ENCODE results near the gene LONRF2.

The LONRF2 gene

DNA sequence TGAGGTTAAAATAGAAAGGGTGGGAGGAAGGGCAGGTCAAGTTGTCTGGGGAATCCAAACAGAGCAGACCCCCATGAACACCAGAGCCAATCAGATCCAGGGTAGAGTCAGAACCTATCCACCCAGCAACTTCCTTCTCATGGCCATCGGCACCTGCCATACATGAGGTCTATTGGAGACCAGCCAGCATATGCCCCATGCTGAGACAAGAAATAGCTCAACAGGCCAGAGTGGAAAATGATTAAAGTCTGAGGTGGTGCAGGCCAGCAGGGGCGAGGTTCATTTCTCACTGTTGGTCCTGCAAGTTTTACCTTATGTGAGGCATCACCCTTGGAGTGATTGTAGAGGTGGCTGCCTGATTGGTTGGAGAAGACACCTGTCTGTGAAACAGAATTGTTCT lies 89.2 kb downstream of the LONRF2 start:
- H3K4me3 ChIP-seq (ENCODE audit: low read length), result no peak overlapping the region
- TF ChIP-seq, protein P1, sequence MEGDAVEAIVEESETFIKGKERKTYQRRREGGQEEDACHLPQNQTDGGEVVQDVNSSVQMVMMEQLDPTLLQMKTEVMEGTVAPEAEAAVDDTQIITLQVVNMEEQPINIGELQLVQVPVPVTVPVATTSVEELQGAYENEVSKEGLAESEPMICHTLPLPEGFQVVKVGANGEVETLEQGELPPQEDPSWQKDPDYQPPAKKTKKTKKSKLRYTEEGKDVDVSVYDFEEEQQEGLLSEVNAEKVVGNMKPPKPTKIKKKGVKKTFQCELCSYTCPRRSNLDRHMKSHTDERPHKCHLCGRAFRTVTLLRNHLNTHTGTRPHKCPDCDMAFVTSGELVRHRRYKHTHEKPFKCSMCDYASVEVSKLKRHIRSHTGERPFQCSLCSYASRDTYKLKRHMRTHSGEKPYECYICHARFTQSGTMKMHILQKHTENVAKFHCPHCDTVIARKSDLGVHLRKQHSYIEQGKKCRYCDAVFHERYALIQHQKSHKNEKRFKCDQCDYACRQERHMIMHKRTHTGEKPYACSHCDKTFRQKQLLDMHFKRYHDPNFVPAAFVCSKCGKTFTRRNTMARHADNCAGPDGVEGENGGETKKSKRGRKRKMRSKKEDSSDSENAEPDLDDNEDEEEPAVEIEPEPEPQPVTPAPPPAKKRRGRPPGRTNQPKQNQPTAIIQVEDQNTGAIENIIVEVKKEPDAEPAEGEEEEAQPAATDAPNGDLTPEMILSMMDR (IDR thresholded peaks at IDR 0.05; ENCODE audit: insufficient read depth, low read depth, low read length, missing control alignments), result no peak
- no peak for DNase-seq (ENCODE audit: low read depth)

DNA sequence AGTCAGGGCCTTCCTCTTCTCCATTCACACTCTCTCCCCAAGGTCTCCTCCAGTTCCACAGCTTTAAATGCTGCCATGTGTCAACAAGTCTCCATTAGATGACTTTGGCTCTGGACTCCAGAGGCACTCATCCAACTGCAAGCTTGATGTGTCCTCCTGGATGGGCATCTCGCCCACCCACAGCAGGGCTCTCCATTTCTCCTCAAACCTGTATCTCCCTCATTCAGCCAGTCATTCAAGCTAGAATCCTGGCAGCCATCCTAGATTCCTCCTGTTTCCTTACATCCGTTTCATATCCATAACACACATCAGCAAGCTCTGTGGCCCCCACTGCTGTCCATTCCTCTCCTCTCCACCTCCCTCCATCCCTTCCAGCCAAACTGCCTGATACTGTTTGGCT lies 91.5 kb downstream of the LONRF2 start:
- TF ChIP-seq, protein P1 (IDR thresholded peaks at IDR 0.05; ENCODE audit: insufficient read depth, low read depth, low read length, missing control alignments), result no peak
- H3K4me3 ChIP-seq (ENCODE audit: low read length), result no peak overlapping the region
- no peak for DNase-seq (ENCODE audit: low read depth)

DNA sequence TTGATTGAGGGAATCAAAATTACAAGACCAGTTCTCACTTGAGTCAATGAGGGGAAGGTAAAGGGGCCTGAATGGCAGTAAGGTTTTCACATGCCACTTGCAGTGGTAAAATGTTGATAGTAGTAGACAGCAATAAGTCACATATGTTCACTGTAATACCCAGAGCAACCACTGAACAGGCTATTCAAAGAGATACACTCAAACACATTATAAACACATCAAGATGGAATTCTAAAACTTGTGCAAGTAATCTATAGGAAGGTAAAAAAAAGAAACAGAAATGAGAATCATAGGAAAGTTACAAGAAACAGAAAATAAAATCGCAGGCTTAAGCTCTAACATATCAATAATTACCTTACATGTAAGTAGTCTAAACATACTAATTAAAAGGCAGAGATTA lies 93.3 kb downstream of the LONRF2 start:
- no peak for DNase-seq (ENCODE audit: low read depth)
- H3K4me3 ChIP-seq (ENCODE audit: low read length), result no peak overlapping the region
- TF ChIP-seq, protein P1 (IDR thresholded peaks at IDR 0.05; ENCODE audit: insufficient read depth, low read depth, low read length, missing control alignments), result no peak

DNA sequence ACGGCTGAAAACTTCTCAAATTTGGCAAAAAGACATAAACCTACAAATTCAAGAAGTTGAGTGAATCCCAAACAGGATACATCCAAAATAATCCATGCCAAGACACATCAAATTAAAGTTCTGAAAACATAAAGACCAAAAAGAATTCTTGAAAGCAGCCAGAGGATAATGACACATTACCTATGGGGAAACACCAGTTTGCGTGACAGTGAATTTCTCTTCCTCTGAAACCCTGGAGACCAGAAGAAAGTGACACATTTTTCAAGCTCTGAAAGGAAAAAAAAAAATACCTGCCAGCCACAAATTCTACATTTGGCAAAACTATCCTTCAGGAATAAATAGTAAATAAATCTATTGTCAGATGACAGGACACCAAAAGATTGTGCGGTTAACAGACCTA lies 93.9 kb downstream of the LONRF2 start:
- no peak overlapping the region for H3K4me3 ChIP-seq (ENCODE audit: low read length)
- TF ChIP-seq, protein P1 (IDR thresholded peaks at IDR 0.05; ENCODE audit: insufficient read depth, low read depth, low read length, missing control alignments), result no peak
- no peak for DNase-seq (ENCODE audit: low read depth)

DNA sequence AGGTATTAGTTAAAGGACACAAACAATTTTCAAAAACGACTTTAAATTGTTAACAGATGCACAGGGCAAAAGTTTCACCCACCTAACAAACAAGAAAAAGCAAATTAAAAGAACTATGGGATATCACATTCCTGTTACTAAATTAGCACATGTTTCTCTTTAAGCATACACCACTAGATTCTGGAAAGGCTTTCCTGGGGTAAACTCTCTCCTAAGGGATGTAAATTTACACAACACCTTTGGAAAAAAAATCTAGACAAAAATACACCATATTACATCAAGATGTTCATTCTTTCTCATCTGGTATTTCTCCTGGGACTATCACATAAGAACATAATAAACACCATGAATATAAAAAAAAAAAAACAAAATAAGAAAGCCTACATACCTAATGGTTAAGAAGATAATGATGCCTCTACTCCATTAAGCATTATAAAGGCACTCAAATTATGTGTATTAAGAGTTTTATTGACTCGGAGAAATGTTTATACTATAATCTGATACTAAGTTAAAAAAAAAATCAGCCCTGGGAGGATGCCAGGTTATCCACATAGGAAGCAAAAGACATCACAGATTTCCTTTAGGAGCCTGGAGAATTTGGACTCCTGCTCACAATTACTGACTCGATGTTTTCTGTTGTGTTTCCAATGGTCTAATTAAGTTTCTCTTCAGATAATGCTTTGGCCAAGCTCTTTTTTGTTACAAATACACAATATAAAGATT lies 97.2 kb downstream of the LONRF2 start:
- no peak for DNase-seq (ENCODE audit: low read depth)
- TF ChIP-seq, protein P1 (IDR thresholded peaks at IDR 0.05; ENCODE audit: insufficient read depth, low read depth, low read length, missing control alignments), result no peak

DNA sequence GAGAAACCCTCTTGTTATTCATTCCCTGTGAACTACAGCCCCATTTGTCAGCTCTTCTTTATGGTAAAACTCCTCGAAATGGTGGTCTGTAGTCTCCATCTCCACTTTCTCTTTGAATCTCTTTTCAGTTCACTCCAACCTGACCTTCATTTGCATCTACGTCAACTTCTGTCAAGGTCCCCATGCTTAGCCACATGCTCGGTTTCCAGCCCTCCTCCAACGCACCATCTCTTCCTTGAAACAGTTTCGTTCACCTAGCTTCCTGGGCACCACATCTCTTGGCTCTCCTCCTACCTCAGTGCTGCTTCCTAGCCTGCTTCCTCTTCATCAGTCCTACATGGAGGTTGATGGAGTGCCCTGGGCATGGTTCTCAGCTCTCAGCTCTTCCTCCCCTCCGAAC lies 98.8 kb downstream of the LONRF2 start:
- H3K4me3 ChIP-seq (ENCODE audit: low read length), result no peak overlapping the region
- DNase-seq (ENCODE audit: low read depth), result no peak
- TF ChIP-seq, protein P1 (IDR thresholded peaks at IDR 0.05; ENCODE audit: insufficient read depth, low read depth, low read length, missing control alignments), result no peak

More for the DNA sequence above, 97.2 kb downstream of the LONRF2 start:
- no peak overlapping the region for H3K4me3 ChIP-seq (ENCODE audit: low read length)

Data from epithelial cell of esophagus (primary cell).